NCI-H2196 (cell line): ENCODE data around the gene BNIP3.
A peak's percentile ranks its signal among the peaks of the same experiment; 100 is the strongest.
"Not testable (repeated sequence)": the region's sequence is repeated elsewhere in the genome, so short reads cannot be mapped to it uniquely, and the experiment has no call there.

Experiments
- DNase-seq: peaks from one replicate; lab custom pipeline; 2025; ENCODE audit not compliant: unreplicated experiment; lab: John Stamatoyannopoulos, UW

Gene BNIP3

DNA sequence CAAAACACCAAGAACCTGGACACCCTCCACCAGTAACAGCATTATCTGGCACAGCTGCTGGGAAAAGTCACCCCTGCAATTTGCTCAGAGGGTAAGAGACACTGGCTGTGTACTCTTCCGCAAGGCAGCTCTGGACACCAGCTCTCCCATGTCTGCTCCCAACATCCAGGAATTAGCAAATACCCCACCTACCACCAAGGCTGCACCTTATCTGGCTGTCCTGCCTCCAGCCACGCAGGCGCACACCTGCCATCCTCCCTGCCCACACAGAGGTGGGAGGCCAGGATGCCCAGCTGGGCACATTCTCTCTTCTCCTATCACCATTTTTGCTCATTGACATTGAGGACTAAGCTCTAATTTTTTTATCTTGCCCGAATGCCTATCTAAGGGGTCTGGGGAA lies 20.3 kb upstream of the BNIP3 start:
- DNase-seq: no peak

DNA sequence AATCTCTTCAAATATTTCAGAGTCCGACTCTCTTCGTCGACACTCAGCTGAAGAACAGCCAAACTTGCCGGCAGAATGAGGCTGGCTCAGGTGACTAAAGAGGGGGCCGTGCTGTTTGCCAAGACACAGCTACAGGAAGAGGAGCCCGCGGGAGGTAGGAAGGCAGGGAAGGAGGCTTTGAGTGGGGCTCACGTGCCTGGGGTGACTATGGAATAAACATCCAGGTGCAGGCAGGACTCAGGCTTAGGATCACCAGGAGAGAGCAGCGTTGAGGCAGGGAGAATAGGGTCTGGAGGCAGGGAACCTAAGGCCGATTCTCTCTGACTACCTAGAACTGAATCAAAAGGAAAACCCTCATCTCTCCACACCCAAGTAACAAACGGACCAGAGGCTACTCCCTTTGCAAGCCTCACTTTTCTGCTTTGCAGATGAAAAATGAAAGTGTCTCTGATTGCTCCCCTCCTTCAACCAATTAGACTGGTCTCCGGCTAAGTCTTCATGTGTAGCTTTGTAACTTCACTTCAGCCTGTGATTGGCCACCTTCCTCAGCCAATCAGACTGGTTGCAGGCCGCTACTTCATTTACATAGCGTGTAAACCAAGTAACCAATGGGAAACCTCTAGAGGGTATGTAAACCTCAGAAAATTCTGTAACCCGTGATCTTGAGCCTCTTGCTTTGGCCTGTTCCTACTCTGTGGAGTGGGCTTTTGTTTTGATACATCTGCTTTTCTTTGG lies 19.7 kb upstream of the BNIP3 start:
- peak; percentile 72 for DNase-seq

DNA sequence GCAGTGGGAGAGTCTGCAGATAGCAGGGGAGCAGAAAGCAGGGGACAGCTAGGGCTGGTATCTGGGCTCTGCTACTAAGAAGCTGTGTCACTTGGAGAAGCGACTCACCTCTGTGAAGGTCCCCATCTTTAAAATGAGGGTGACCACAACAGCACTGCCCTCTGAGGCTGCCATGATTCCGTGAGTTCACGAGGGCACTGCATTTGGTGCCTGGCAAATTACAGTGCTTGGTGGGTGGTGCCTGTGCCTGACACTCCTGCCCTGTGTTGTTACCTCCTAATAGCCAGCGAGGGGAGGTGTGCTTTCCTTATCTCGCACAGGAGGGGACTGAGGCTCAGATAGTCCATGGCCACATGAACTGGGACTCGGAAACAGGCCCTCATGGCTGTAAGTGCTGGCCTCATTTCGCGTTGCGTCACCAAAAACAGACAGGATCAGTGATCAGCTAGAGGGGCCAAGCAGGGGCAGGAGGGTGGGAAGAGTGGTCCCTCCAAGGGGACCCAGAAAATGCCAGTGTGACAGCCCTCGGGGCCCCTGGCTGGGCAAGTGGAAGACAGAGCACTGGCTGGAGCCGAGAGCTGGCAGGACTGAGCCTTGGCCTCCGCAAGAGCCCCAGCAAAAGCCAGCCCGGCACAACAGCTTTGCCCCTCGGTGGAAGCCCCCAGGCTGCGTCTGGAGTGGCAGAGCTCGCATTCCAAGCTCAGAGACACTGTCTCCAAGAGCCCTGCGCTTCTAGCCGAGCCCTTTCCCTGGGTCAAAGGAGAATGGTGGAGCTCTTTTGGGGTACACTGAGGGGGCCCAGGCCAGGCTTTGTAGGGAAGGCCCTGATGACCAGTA lies 17.3 kb upstream of the BNIP3 start:
- no peak for DNase-seq

- no peak for DNase-seq
Observed at GRCh38 chr10:131998050-131998844, 16.5 kb upstream of the BNIP3 start.

GRCh38 chr10:131997366-131998049 lies 15.8 kb upstream of the BNIP3 start:
- no peak for DNase-seq

- DNase-seq: no peak
Observed at GRCh38 chr10:131996466-131997365, 15.0 kb upstream of the BNIP3 start.

DNA sequence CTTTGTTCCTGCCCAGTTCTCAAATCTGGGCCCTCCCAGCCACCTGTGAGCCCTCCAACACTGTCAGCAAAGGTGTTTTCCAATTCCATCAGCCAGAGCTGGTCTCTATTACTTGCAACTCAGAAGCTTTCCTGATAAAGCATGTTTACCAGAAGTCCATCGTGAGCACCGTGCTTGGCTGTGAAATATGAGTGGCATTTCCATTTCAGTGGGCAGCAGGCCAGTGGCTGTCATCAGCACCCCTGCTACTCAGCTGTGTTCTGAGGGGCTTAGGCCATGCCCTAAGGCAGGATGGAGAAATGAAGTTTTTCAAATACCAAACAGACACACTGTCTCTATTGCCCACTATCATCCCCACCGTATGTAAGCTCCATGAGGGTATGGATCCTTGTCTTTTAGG lies 12.7 kb upstream of the BNIP3 start:
- DNase-seq: no peak

GRCh38 chr10:131993275-131993674 lies 11.6 kb upstream of the BNIP3 start:
- DNase-seq: no peak

DNA sequence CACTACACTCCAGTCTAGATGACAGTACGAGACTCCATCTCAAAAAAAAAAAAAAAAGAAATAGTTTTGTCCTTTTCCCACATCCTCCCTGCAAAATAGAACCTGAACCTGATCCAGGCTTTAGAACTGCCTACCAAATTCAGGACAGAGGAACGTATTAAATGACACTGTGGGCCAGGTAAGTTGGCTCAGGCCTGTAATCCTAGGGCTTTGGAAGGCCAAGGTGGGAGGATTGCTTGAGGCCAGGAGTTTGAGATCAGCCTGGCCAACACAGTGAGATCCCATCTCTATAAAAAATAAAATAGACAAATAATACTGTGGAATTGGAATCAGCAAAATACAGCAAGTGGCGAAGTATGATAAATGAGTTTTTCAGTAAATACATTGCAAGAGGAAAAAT lies 10.0 kb upstream of the BNIP3 start:
- no peak for DNase-seq

- DNase-seq: not testable (repeated sequence)
Observed at GRCh38 chr10:131987786-131988185, 6.1 kb upstream of the BNIP3 start.

DNA sequence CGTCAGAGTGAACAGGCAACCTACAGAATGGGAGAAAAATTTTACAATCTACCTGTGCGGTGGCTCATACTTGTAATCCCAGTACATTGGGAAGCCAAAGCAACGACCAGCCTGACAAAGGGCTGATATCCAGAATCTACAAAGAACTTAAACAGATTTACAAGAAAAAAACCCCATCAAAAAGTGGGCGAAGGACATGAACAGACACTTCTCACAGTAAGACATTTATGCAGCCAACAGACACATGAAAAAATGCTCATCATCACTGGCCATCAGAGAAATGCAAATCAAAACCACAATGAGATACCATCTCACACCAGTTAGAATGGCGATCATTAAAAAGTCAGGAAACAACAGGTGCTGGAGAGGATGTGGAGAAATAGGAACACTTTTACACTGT lies 5.6 kb upstream of the BNIP3 start:
- not testable (repeated sequence) for DNase-seq

DNA sequence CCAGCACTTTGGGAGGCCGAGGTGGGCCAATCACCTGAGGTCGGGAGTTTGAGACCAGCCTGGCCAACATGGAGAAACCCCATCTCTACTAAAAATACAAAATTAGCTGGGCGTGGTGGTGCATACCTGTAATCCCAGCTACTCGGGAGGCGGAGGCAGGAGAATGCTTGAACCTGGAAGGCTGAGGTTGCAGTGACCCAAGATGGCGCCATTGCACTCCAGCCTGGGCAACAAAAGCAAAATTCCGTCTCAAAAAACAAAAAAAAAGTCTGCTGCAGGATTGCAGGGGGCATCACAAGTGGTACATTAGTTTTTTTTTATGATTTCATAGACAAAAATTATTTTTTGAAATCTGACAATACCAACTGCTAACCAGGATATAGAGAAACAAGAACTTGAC lies 5.1 kb upstream of the BNIP3 start:
- DNase-seq: not testable (repeated sequence)

GRCh38 chr10:131983780-131984179 lies 2.1 kb upstream of the BNIP3 start:
- no peak for DNase-seq

DNA sequence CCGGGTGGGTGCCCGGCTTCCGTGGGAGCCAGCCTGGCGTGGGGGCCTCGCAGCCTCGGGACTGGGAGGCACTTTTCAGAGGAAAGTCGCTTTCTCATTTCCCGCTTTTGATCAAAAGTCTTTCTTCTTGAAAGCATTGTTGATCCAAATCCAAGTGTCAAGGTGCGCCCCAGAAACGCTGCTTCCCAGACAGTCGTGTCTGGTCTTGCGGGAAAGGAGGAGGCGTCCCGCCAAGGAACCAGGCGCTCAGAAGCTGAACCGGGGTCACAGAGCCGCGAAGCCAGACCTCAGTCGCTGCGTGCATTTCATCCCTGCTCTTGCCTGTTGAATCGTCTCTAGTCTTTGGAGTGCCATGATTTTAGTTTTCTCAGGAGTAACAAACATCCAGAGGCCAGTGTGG lies 1.1 kb upstream of the BNIP3 start:
- no peak for DNase-seq

DNA sequence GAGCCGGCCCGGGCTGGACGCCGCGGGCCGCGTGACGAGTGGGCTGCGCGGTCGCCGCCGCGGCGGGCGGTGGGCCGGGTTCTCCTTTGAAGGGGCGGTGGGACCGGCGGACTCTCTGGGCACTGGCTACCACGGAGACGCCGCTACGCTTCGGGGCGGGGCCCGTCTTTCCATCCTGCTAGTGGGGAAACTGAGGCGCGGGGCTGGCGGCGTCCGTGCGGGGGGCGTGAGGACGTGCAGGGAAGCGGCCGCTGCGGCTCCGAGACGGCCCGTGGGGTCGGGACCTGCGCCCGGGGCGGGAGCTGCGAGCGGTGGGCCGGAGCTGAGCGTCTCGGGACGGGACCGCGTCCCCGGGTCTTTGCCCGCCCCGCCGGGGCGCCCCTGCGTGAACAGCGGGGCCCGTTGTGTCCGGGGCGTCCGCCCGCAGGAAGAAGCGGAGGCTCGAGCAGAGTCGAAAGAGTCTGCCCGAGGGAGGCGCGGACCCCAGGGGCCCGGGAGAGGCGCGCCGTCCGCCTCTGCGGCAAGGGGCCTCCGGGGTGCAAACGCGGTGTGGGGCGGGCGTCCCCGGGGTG lies 548 bp upstream of the BNIP3 start:
- DNase-seq: no peak

GRCh38 chr10:131980761-131981428 lies 828 bp downstream of the BNIP3 start:
- no peak for DNase-seq

GRCh38 chr10:131980321-131980720 lies 1.4 kb downstream of the BNIP3 start:
- no peak for DNase-seq

- DNase-seq: no peak
Observed at GRCh38 chr10:131979821-131980270, 1.9 kb downstream of the BNIP3 start.

GRCh38 chr10:131979336-131979735 lies 2.4 kb downstream of the BNIP3 start:
- no peak for DNase-seq
